Measurements from ENCODE around the gene CNN2.
A peak's percentile ranks its signal among the peaks of the same experiment; 100 is the strongest.

Gene CNN2

GRCh38 chr19:1009041-1009980 is 17.1 kb upstream of the CNN2 start:
- DNase-seq (ENCODE audit: low read depth, low spot score) = no peak
- H3K27ac ChIP-seq = no peak overlapping the region

GRCh38 chr19:1009981-1010538 is 16.3 kb upstream of the CNN2 start:
- DNase-seq (ENCODE audit: low read depth, low spot score) = no peak
- H3K27ac ChIP-seq = no peak overlapping the region

- H3K27ac ChIP-seq = no peak overlapping the region
- DNase-seq (ENCODE audit: low read depth, low spot score) = no peak
These were observed 15.6 kb upstream of the CNN2 start for GRCh38 chr19:1010586-1011510.

GRCh38 chr19:1011831-1012333 is 14.5 kb upstream of the CNN2 start:
- no peak overlapping the region for H3K27ac ChIP-seq
- no peak for DNase-seq (ENCODE audit: low read depth, low spot score)

- H3K27ac ChIP-seq = no peak overlapping the region
- no peak for DNase-seq (ENCODE audit: low read depth, low spot score)
These were observed 14.1 kb upstream of the CNN2 start for GRCh38 chr19:1012334-1012733.

GRCh38 chr19:1013218-1013617 is 13.2 kb upstream of the CNN2 start:
- no peak for DNase-seq (ENCODE audit: low read depth, low spot score)
- H3K27ac ChIP-seq = no peak overlapping the region

GRCh38 chr19:1014161-1015060 is 12.0 kb upstream of the CNN2 start:
- DNase-seq (ENCODE audit: low read depth, low spot score) = no peak
- no peak overlapping the region for H3K27ac ChIP-seq

GRCh38 chr19:1015061-1015781 is 11.2 kb upstream of the CNN2 start:
- DNase-seq (ENCODE audit: low read depth, low spot score) = no peak
- no peak overlapping the region for H3K27ac ChIP-seq

- H3K27ac ChIP-seq = peak overlapping the region; percentile 81
- DNase-seq (ENCODE audit: low read depth, low spot score) = no peak
These were observed 10.4 kb upstream of the CNN2 start for GRCh38 chr19:1015782-1016646.

GRCh38 chr19:1016647-1017114 is 9.7 kb upstream of the CNN2 start:
- peak overlapping the region; percentile 81 for H3K27ac ChIP-seq
- DNase-seq (ENCODE audit: low read depth, low spot score) = no peak

GRCh38 chr19:1017115-1017905 is 9.1 kb upstream of the CNN2 start:
- peak overlapping the region; percentile 81 for H3K27ac ChIP-seq
- no peak for DNase-seq (ENCODE audit: low read depth, low spot score)

- no peak for DNase-seq (ENCODE audit: low read depth, low spot score)
- peak overlapping the region; percentile 81 for H3K27ac ChIP-seq
These were observed 8.5 kb upstream of the CNN2 start for GRCh38 chr19:1017906-1018305.

- DNase-seq (ENCODE audit: low read depth, low spot score) = no peak
- H3K27ac ChIP-seq = peak overlapping the region; percentile 81
These were observed 8.0 kb upstream of the CNN2 start for GRCh38 chr19:1018393-1018792.

GRCh38 chr19:1018932-1019615 is 7.3 kb upstream of the CNN2 start:
- H3K27ac ChIP-seq = peak overlapping the region; percentile 81
- no peak for DNase-seq (ENCODE audit: low read depth, low spot score)

- H3K27ac ChIP-seq = peak overlapping the region; percentile 70
- no peak for DNase-seq (ENCODE audit: low read depth, low spot score)
These were observed 6.8 kb upstream of the CNN2 start for GRCh38 chr19:1019616-1019961.

GRCh38 chr19:1019980-1020867 is 6.2 kb upstream of the CNN2 start:
- peak overlapping the region; percentile 70 for H3K27ac ChIP-seq
- no peak for DNase-seq (ENCODE audit: low read depth, low spot score)

Data from epithelial cell of prostate (primary cell).